ENCODE measurements around the gene PRELP. TPM values are rescaled to one million over a fixed set of nuclear protein-coding genes. Genes with fewer than 3 reads are reported as not detected.

The PRELP gene
- total and polyA plus RNA-seq, 2 of the 8 experiments (the other 6 are each of a cell fraction or from before 2014, with no cell fraction given): 0.13 to 0.23 TPM

GRCh38 chr1:203476216-203476814 is 709 bp downstream of the PRELP start:
- Histone ChIP-seq H3K9ac (replicated peaks in 1 of 4; ENCODE audit: extremely low read depth in 1 of 4, low read depth in 3 of 4, low read length in 3 of 4) (no peak overlapping the region), H3K18ac (ENCODE audit: extremely low read depth, low read length) (no peak overlapping the region), H3K27ac (ENCODE audit: low read depth, low read length) (no peak overlapping the region), H3K4me2 (ENCODE audit: insufficient read depth in 1 of 2, low read depth in 2 of 2, low read length in 2 of 2) (peak overlapping the region; percentile 49 to 61; a peak in 3 of 4 replicates), H2BK20ac (ENCODE audit: low read length) (no peak overlapping the region), H4K91ac (replicated peaks; ENCODE audit: insufficient read length, low read length) (no peak overlapping the region), H3K23me2 (ENCODE audit: low read depth, low read length) (no peaks in the 10 kb centered on the region; the same call in 1 of the 2 replicates), H2AFZ (ENCODE audit: low read length) (no peak overlapping the region), H3K27me3 (replicated peaks in 1 of 4; ENCODE audit: control insufficient read depth in 3 of 4, extremely low read depth in 1 of 4, insufficient read depth in 3 of 4, low read length in 3 of 4) (no peaks in the 10 kb centered on the region; a peak in 1 of 7 replicates), H3K4me3 (ENCODE audit: extremely low read depth in 1 of 4, insufficient read depth in 2 of 4, low read depth in 3 of 4, low read length in 4 of 4) (no peak overlapping the region; a peak in 1 of 8 replicates), H3K4ac (replicated peaks; ENCODE audit: insufficient read length, low read depth, low read length) (no peak overlapping the region), H3K56ac (replicated peaks; ENCODE audit: insufficient read length, low read depth, low read length) (no peak overlapping the region), H3K14ac (ENCODE audit: insufficient read length) (no peak overlapping the region), H2BK120ac (replicated peaks; ENCODE audit: low read depth, low read length) (peak overlapping the region; percentile 26), H2BK12ac (ENCODE audit: low read depth, low read length) (0 out of 2 replicates have a peak overlapping the region, but pooled peaks have one; percentile 0), H3K79me2 (ENCODE audit: control insufficient read depth in 1 of 2, insufficient read depth in 2 of 2, low read length in 2 of 2) (no peaks in the 10 kb centered on the region), H3K23ac (ENCODE audit: insufficient read length) (no peak overlapping the region), H3K9me3 (ENCODE audit: insufficient read depth in 2 of 2, low read depth in 1 of 2, low read length in 1 of 2) (no peaks in the 10 kb centered on the region), H3K4me1 (replicated peaks in 1 of 4; ENCODE audit: control insufficient read depth in 3 of 4, insufficient read depth in 4 of 4, low read length in 3 of 4) (peaks cover 2 to 21% (median 11%) of the 10 kb centered on the region in 4 experiments; a peak in 5 of 7 replicates), H2AK5ac (ENCODE audit: low read depth, low read length) (no peak overlapping the region), H2BK15ac (ENCODE audit: low read length) (0 out of 2 replicates have a peak overlapping the region, but pooled peaks have one; percentile 5), H2BK5ac (ENCODE audit: low read depth, low read length) (no peak overlapping the region), H3K79me1 (ENCODE audit: low read depth, low read length) (no peaks in the 10 kb centered on the region), H4K20me1 (replicated peaks in 1 of 2; ENCODE audit: control insufficient read depth in 1 of 2, insufficient read depth in 2 of 2, low read length in 2 of 2) (no peaks in the 10 kb centered on the region), H4K5ac (ENCODE audit: insufficient read length, low read depth, low read length) (no peak overlapping the region), H3K36me3 (ENCODE audit: control insufficient read depth in 2 of 4, insufficient read depth in 4 of 4, low read length in 3 of 4) (no peaks in the 10 kb centered on the region), H4K8ac (ENCODE audit: extremely low read depth, insufficient read depth, low read length) (no peak overlapping the region)
- CTCF ChIA-PET (ENCODE audit: partially characterized antibody): interaction anchor here (0.6 to 23.5 kb wide), 17 partner anchors 11 to 1412 kb away, joined by 3 to 330 read pairs (median 4); partner anchors contain the start of genes ADORA1 and FMOD
- POLR2A ChIA-PET (ENCODE audit: partially characterized antibody): interaction anchor here (0.7 to 2.3 kb wide), 4 partner anchors 11 to 131 kb away, joined by 3 to 8 read pairs (median 5); no protein-coding TSS in a partner anchor
- WGBS, 2 experiments (ENCODE audit: extremely low coverage in 1 of 2, insufficient coverage in 1 of 2, insufficient read length in 1 of 2, insufficient replicate concordance in 2 of 2, low coverage in 1 of 2, low lambda C conversion rate in 2 of 2, missing lambda C conversion rate in 1 of 2): 82% methylated on average over 9 of the region's 9 CpGs; no CpG with 5 or more reads in 1 of the 2 experiments
- no peak for TF ChIP-seq CTBP2 (IDR thresholded peaks at IDR 0.05; ENCODE audit: borderline replicate concordance, insufficient read depth, insufficient read length, low read length)
- TF ChIP-seq CHD2 (IDR thresholded peaks at IDR 0.05; ENCODE audit: low read length): no peak
- no peak for TF ChIP-seq HDAC6 (IDR thresholded peaks at IDR 0.05; ENCODE audit: low read depth, low read length)
- no peak for TF ChIP-seq CREB1 (IDR thresholded peaks at IDR 0.05)
- TF ChIP-seq HDAC2 (IDR thresholded peaks at IDR 0.05; ENCODE audit: borderline replicate concordance in 1 of 2, low read depth in 2 of 2, low read length in 2 of 2): no peak
- TF ChIP-seq SP2 (IDR thresholded peaks at IDR 0.05; ENCODE audit: low read length): no peak
- TF ChIP-seq SUZ12 (IDR thresholded peaks at IDR 0.05; ENCODE audit: low read length): no peak
- no peak for TF ChIP-seq SP4 (IDR thresholded peaks at IDR 0.05; ENCODE audit: low read length)
- TF ChIP-seq ATF3 (IDR thresholded peaks at IDR 0.05; ENCODE audit: insufficient read depth, low read depth, low read length): no peak
- FAIRE-seq (no peak), DNase-seq (ENCODE audit: low read depth in 1 of 2, low spot score in 2 of 2) (no peak)
